ENCODE data around the gene ABR. TPM values are rescaled to one million over a fixed set of nuclear protein-coding genes. Genes with fewer than 3 reads are reported as not detected.
A peak's percentile ranks its signal among the peaks of the same experiment; 100 is the strongest.

ABR gene
- total and polyA plus RNA-seq, 10 donors: 18.5 to 183 (median 121) TPM

DNA sequence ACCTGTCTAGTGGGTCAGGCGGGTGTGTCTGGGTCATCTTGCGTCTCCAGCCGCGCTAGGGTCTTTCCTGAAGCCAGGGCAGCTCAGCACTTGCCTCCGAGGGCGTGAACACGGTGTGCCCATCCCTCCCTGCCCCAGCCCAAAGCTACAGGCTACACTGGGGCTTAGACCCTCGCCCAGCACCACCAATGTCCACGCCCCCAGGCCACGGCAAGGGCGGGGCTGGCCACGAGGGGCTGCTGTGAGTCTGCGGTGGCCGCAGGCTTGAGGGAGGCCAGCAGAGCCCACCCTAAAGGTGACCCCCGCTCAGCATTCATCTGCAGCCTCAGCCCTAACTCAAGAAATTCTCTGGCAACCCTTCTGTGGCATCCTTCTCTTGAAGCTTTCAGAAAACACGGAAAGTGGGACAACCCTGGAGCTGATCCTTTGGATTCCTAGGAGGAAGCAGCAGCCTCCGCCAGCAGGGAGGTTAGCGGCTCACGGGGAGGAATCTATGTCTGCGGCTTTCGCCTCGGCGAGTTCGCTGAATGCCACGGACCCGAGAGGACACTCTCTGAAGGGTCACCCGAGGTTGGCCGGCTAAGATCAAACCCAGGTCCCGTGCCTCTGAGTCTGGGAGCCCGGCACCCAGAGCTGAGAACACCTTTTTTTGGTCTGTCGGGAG is 141.2 kb downstream of the ABR start:
- no peak for DNase-seq
- peaks cover 6 to 71% (median 32%) of the 10 kb centered on the region in 6 donors for H3K4me1 ChIP-seq
- intact Hi-C loops (cut with DNase I; ENCODE audit: low total_unique reads): no loop called here
- peaks cover 0 to 76% (median 1%) of the 10 kb centered on the region in 6 donors for H3K36me3 ChIP-seq
- no peaks in the 10 kb centered on the region for H3K9me3 ChIP-seq
- no peak overlapping the region for H3K4me3 ChIP-seq
- TF ChIP-seq POLR2AphosphoS5 (IDR thresholded peaks at IDR 0.05): no peak
- TF ChIP-seq, protein P1, sequence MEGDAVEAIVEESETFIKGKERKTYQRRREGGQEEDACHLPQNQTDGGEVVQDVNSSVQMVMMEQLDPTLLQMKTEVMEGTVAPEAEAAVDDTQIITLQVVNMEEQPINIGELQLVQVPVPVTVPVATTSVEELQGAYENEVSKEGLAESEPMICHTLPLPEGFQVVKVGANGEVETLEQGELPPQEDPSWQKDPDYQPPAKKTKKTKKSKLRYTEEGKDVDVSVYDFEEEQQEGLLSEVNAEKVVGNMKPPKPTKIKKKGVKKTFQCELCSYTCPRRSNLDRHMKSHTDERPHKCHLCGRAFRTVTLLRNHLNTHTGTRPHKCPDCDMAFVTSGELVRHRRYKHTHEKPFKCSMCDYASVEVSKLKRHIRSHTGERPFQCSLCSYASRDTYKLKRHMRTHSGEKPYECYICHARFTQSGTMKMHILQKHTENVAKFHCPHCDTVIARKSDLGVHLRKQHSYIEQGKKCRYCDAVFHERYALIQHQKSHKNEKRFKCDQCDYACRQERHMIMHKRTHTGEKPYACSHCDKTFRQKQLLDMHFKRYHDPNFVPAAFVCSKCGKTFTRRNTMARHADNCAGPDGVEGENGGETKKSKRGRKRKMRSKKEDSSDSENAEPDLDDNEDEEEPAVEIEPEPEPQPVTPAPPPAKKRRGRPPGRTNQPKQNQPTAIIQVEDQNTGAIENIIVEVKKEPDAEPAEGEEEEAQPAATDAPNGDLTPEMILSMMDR (IDR thresholded peaks at IDR 0.05 in 8 of 11, conservative IDR thresholded peaks at IDR 0.05 in 3 of 11): no peak
- no peak for TF ChIP-seq POLR2A (IDR thresholded peaks at IDR 0.05)
- no peaks in the 10 kb centered on the region for H3K27me3 ChIP-seq (replicated peaks in 1 of 7)
- 81 to 93% (median 87%) methylated on average over 30 to 31 of the region's 31 CpGs for WGBS, 5 donors
- H3K27ac ChIP-seq: peak overlapping the region in 6 of 8 donors; percentile 76 to 86 (median 80)

DNA sequence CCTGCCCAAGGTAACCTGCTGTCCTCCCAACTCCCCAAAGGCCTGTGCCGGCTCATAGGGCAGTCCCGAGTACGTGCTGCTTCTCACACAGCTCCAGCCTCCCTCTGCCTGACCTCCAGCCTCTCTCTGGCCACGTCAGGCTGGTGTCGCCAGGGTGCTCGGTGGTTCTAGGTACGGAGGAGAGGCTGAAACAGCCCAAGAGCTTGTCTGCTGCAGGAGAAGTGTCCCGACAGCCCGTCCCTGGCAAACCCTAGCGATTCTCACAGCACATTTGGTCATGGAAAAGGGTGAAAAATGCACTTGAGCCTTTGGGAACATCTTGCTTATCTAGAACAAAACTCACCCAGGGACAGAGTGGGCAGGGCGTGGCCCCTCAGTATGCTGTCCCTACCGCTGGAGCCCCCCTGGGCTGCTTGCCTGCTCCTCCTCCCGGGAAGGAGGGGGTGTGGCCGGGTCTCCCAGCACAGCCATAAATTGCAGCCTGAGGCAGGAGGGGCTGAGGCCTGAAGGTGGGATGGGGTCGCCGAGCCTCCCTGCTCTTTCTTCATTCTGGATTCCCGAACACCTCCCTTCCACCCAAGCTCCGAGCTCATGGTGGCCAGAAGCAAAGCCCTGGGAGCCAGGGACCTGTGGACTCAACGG is 142.4 kb downstream of the ABR start:
- 89 to 95% (median 94%) methylated on average over 18 to 19 of the region's 19 CpGs for WGBS, 5 donors
- Histone ChIP-seq H3K9me3 (no peaks in the 10 kb centered on the region), H3K36me3 (peaks cover 0 to 76% (median 6%) of the 10 kb centered on the region in 6 donors), H3K27ac (no peak overlapping the region), H3K27me3 (replicated peaks in 1 of 7) (no peaks in the 10 kb centered on the region), H3K4me3 (no peak overlapping the region), H3K4me1 (peaks cover 6 to 67% (median 30%) of the 10 kb centered on the region in 6 donors)
- intact Hi-C loops (cut with DNase I; ENCODE audit: low total_unique reads): no loop called here
- DNase-seq: no peak
- no peak for TF ChIP-seq POLR2A (IDR thresholded peaks at IDR 0.05)

DNA sequence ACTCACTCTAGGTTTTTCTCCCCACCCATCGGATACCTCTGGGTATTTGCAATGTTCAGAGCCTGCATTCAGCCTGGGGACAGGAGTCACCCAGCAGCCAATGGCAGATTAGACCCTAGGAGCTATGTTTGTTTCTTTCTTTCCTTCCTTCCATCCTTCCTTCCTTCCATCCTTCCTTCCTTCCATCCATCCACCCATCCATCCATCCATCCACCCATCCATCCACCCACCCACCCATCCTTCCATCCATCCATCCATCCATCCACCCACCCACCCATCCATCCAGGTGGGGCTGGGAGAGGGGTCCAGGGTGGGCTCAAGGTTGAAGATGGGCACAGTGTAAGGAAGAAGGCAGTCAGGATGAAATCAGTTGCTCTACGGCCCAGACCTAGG is 142.9 kb downstream of the ABR start:
- intact Hi-C loops (cut with DNase I; ENCODE audit: low total_unique reads): no loop called here
- WGBS, 5 donors: 84 to 100% (median 93%) methylated on average over 2 of the region's 2 CpGs
- H3K4me1 ChIP-seq: peaks cover 6 to 67% (median 32%) of the 10 kb centered on the region in 6 donors

DNA sequence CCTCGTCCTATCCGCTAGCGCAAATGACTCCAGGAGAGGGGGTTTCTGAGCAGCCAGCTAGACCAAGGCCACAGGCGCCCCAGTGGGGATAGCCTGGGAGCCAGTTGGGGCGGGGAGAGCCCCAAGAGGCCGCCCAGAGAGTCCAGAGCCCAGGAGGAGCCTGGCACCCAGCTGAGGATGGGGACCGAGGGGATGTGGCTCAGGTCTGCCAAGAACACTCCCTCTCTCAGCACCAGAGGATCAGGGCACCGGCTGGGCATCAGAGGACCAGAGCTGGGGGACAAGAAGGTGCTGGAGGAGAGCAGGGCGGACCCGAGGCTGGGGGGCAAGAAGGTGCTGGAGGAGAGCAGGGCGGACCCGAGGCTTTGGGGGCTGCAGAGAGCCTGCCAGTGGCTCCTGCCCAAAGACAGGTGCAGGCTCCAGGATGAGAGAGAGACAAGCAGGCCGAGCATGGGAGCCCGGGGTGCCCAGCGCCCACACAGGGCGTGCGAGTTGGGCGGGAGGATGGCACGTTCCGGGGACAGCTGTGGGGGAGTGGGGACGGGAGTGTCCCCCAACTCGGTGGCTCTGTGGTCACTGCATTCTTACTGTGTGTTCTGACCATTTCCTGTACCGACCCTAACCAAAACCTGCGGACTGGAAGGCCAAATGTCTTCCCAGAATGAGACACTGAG is 143.5 kb downstream of the ABR start:
- intact Hi-C loops (cut with DNase I; ENCODE audit: low total_unique reads): no loop called here
- no peaks in the 10 kb centered on the region for H3K9me3 ChIP-seq
- H3K4me3 ChIP-seq: no peak overlapping the region
- WGBS, 5 donors: 85 to 92% (median 91%) methylated on average over 24 of the region's 24 CpGs
- no peak for DNase-seq
- peaks cover 0 to 73% (median 6%) of the 10 kb centered on the region in 6 donors for H3K36me3 ChIP-seq
- no peak overlapping the region for H3K27ac ChIP-seq
- TF ChIP-seq, protein P1 (IDR thresholded peaks at IDR 0.05 in 8 of 11, conservative IDR thresholded peaks at IDR 0.05 in 3 of 11): no peak
- TF ChIP-seq POLR2AphosphoS5 (IDR thresholded peaks at IDR 0.05) (no peak), POLR2A (IDR thresholded peaks at IDR 0.05) (no peak)
- H3K4me1 ChIP-seq: peaks cover 6 to 65% (median 30%) of the 10 kb centered on the region in 6 donors
- H3K27me3 ChIP-seq (replicated peaks in 1 of 7): no peaks in the 10 kb centered on the region

More for the DNA sequence above, 142.9 kb downstream of the ABR start:
- Histone ChIP-seq H3K36me3 (peaks cover 0 to 75% (median 6%) of the 10 kb centered on the region in 6 donors), H3K27me3 (replicated peaks in 1 of 7) (no peaks in the 10 kb centered on the region), H3K4me3 (no peak overlapping the region), H3K9me3 (no peaks in the 10 kb centered on the region), H3K27ac (no peak overlapping the region)
- TF ChIP-seq, protein P1 (IDR thresholded peaks at IDR 0.05 in 8 of 11, conservative IDR thresholded peaks at IDR 0.05 in 3 of 11): no peak
- TF ChIP-seq POLR2AphosphoS5 (IDR thresholded peaks at IDR 0.05) (no peak), POLR2A (IDR thresholded peaks at IDR 0.05) (no peak)
- DNase-seq: no peak

All from spleen (tissue), 11 donors.